HepG2 (cell line): ENCODE measurements around the gene SPTSSA. TPM values are rescaled to one million over a fixed set of nuclear protein-coding genes. Genes with fewer than 3 reads are reported as not detected.

Experiments
- ARID2 ChIP-seq: sonication (generic); formaldehyde crosslinking; IDR thresholded peaks from 2 replicates; pipeline ENCODE4 v1.8.1; 2022; ENCODE audit warnings: mild to moderate bottlenecking, missing genetic modification reagents, borderline replicate concordance
- CBX5 ChIP-seq: sonication (generic); formaldehyde crosslinking; IDR thresholded peaks from 2 replicates; pipeline ENCODE4 v1.4.0; 2020; ENCODE audit warnings: missing genetic modification reagents, borderline replicate concordance
- FOXA3 ChIP-seq: IDR thresholded peaks from 2 replicates; pipeline ENCODE4 v1.6.1; 2016; ENCODE audit warnings: missing genetic modification reagents, missing compliant biosample characterization
- HDAC2 ChIP-seq: sonication (generic); formaldehyde crosslinking; IDR thresholded peaks from 2 replicates; pipeline ENCODE4 v1.4.0; 2020; ENCODE audit warnings: missing genetic modification reagents
- HMGXB4 ChIP-seq, 2 experiments: sonication (generic) in 1 of 2; formaldehyde crosslinking in 1 of 2; IDR thresholded peaks; 2 replicates each; pipeline versions ENCODE4 v1.4.0 to v1.6.1; 2018 to 2020; ENCODE audit warnings: missing genetic modification reagents in 2 of 2, borderline replicate concordance in 1 of 2, low read depth in 1 of 2, mild to moderate bottlenecking in 1 of 2, missing biosample characterization in 1 of 2
- IRX3 ChIP-seq: sonication (generic); formaldehyde crosslinking; IDR thresholded peaks from 2 replicates; pipeline ENCODE4 v1.8.1; 2023; ENCODE audit warnings: mild to moderate bottlenecking, low read depth, missing genetic modification reagents, borderline replicate concordance
- PBX3 ChIP-seq: sonication (generic); formaldehyde crosslinking; IDR thresholded peaks from 2 replicates; pipeline ENCODE4 v1.8.1; 2023; ENCODE audit warnings: missing genetic modification reagents, inconsistent platforms, borderline replicate concordance
- SALL1 ChIP-seq: sonication (generic); formaldehyde crosslinking; IDR thresholded peaks from 2 replicates; pipeline ENCODE4 v1.8.0; 2022; ENCODE audit warnings: mild to moderate bottlenecking, missing genetic modification reagents
- SMYD3 ChIP-seq: sonication (generic); formaldehyde crosslinking; IDR thresholded peaks from 2 replicates; pipeline ENCODE4 v1.8.1; 2023; ENCODE audit warnings: mild to moderate bottlenecking, missing genetic modification reagents
- ZKSCAN1 ChIP-seq: fragments of 150-350 bp; IDR thresholded peaks from 2 replicates; pipeline ENCODE4 v1.6.1; 2014; ENCODE audit warnings: low read length
- ZMYM3 ChIP-seq: sonication (generic); formaldehyde crosslinking; IDR thresholded peaks from 2 replicates; pipeline ENCODE4 v1.5.1; 2020; ENCODE audit warnings: mild to moderate bottlenecking, missing genetic modification reagents
- ZNF614 ChIP-seq: IDR thresholded peaks from 2 replicates; pipeline ENCODE4 v1.6.1; 2018; ENCODE audit warnings: missing biosample characterization, missing genetic modification reagents, inconsistent platforms, borderline replicate concordance
- ZNF792 ChIP-seq: IDR thresholded peaks from 2 replicates; pipeline ENCODE4 v1.6.1; 2016
- polyA plus RNA-seq, 8 experiments: library from polyadenylated mRNA; depleted of rRNA in 3 of 8; stranded (reverse) in 7 of 8; unstranded in 1 of 8; fragments of >200 nt; fragmentation: Illumina TruSeq in 4 of 8; extraction: Trizol in 4 of 8; gene quantifications; 2 replicates each; pipeline versions ENCODE4 v1.2.1 to v1.2.3, GENCODE V29; 2011 to 2016; ENCODE audit warnings: low read depth in 4 of 8, missing spikeins in 1 of 8, mixed read lengths in 1 of 8; ENCODE audit not compliant: insufficient read depth in 1 of 8
- total RNA-seq, 5 experiments: library from RNA; depleted of rRNA; stranded (reverse); fragments of >200 nt; fragmentation: Illumina TruSeq; extraction: Trizol; gene quantifications; 2 replicates each; pipeline ENCODE4 v1.2.3, GENCODE V29; 2016; ENCODE audit warnings: low read depth in 1 of 5
- TF ChIP-seq, protein P1 (sequence below): sonication (generic); formaldehyde crosslinking; IDR thresholded peaks from 2 replicates; pipeline ENCODE4 v1.4.0; 2020; ENCODE audit warnings: missing genetic modification reagents, borderline replicate concordance
- TF ChIP-seq, protein P2 (sequence below): sonication (generic); formaldehyde crosslinking; IDR thresholded peaks from 2 replicates; pipeline ENCODE4 v1.4.0; 2020; ENCODE audit warnings: missing genetic modification reagents
- TF ChIP-seq, protein P3 (sequence below): sonication (generic); formaldehyde crosslinking; IDR thresholded peaks from 2 replicates; pipeline ENCODE4 v1.4.0; 2020; ENCODE audit warnings: missing genetic modification reagents, borderline replicate concordance

The SPTSSA gene
- total and polyA plus RNA-seq, 2 of the 13 experiments (the other 11 are each of a cell fraction or from before 2014, with no cell fraction given) = 19.1 to 86.1 TPM

GRCh38 chr14:34507459-34507858 is 45.4 kb upstream of the SPTSSA start (continued):
- TF ChIP-seq PBX3 (CRISPR knock-in tag) (no peak), FOXA3 (CRISPR knock-in tag) (peak; percentile 60; the same call in 1 of the 2 replicates), ARID2 (no peak), SALL1 (no peak; the same call in 1 of the 2 replicates), ZMYM3 (CRISPR knock-in tag) (0 out of 2 replicates have a peak, but pooled peaks have one; percentile 55), IRX3 (no peak), ZKSCAN1 (peak; percentile 20; the same call in 1 of the 2 replicates), SMYD3 (CRISPR knock-in tag) (no peak), HDAC2 (CRISPR knock-in tag) (peak; percentile 38; the same call in 1 of the 2 replicates), ZNF792 (peak; percentile 20; the same call in 1 of the 2 replicates), CBX5 (CRISPR knock-in tag) (peak; percentile 54; the same call in 1 of the 2 replicates), ZNF614 (CRISPR knock-in tag) (peak; percentile 48; the same call in 1 of the 2 replicates), HMGXB4 (CRISPR knock-in tag; IDR thresholded peaks at IDR 0.05; ENCODE audit: borderline replicate concordance in 1 of 2, low read depth in 1 of 2) (0 out of 4 replicates have a peak, but pooled peaks of 1 of the 2 experiments have one; percentile 18)
- TF ChIP-seq, protein P1, sequence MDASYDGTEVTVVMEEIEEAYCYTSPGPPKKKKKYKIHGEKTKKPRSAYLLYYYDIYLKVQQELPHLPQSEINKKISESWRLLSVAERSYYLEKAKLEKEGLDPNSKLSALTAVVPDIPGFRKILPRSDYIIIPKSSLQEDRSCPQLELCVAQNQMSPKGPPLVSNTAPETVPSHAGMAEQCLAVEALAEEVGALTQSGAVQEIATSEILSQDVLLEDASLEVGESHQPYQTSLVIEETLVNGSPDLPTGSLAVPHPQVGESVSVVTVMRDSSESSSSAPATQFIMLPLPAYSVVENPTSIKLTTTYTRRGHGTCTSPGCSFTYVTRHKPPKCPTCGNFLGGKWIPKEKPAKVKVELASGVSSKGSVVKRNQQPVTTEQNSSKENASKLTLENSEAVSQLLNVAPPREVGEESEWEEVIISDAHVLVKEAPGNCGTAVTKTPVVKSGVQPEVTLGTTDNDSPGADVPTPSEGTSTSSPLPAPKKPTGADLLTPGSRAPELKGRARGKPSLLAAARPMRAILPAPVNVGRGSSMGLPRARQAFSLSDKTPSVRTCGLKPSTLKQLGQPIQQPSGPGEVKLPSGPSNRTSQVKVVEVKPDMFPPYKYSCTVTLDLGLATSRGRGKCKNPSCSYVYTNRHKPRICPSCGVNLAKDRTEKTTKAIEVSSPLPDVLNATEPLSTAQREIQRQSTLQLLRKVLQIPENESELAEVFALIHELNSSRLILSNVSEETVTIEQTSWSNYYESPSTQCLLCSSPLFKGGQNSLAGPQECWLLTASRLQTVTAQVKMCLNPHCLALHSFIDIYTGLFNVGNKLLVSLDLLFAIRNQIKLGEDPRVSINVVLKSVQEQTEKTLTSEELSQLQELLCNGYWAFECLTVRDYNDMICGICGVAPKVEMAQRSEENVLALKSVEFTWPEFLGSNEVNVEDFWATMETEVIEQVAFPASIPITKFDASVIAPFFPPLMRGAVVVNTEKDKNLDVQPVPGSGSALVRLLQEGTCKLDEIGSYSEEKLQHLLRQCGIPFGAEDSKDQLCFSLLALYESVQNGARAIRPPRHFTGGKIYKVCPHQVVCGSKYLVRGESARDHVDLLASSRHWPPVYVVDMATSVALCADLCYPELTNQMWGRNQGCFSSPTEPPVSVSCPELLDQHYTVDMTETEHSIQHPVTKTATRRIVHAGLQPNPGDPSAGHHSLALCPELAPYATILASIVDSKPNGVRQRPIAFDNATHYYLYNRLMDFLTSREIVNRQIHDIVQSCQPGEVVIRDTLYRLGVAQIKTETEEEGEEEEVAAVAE (CRISPR knock-in tag) = 0 out of 2 replicates have a peak, but pooled peaks have one; percentile 21
- TF ChIP-seq, protein P2, sequence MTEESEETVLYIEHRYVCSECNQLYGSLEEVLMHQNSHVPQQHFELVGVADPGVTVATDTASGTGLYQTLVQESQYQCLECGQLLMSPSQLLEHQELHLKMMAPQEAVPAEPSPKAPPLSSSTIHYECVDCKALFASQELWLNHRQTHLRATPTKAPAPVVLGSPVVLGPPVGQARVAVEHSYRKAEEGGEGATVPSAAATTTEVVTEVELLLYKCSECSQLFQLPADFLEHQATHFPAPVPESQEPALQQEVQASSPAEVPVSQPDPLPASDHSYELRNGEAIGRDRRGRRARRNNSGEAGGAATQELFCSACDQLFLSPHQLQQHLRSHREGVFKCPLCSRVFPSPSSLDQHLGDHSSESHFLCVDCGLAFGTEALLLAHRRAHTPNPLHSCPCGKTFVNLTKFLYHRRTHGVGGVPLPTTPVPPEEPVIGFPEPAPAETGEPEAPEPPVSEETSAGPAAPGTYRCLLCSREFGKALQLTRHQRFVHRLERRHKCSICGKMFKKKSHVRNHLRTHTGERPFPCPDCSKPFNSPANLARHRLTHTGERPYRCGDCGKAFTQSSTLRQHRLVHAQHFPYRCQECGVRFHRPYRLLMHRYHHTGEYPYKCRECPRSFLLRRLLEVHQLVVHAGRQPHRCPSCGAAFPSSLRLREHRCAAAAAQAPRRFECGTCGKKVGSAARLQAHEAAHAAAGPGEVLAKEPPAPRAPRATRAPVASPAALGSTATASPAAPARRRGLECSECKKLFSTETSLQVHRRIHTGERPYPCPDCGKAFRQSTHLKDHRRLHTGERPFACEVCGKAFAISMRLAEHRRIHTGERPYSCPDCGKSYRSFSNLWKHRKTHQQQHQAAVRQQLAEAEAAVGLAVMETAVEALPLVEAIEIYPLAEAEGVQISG (CRISPR knock-in tag) = peak; percentile 25; the same call in 1 of the 2 replicates
- TF ChIP-seq, protein P3, sequence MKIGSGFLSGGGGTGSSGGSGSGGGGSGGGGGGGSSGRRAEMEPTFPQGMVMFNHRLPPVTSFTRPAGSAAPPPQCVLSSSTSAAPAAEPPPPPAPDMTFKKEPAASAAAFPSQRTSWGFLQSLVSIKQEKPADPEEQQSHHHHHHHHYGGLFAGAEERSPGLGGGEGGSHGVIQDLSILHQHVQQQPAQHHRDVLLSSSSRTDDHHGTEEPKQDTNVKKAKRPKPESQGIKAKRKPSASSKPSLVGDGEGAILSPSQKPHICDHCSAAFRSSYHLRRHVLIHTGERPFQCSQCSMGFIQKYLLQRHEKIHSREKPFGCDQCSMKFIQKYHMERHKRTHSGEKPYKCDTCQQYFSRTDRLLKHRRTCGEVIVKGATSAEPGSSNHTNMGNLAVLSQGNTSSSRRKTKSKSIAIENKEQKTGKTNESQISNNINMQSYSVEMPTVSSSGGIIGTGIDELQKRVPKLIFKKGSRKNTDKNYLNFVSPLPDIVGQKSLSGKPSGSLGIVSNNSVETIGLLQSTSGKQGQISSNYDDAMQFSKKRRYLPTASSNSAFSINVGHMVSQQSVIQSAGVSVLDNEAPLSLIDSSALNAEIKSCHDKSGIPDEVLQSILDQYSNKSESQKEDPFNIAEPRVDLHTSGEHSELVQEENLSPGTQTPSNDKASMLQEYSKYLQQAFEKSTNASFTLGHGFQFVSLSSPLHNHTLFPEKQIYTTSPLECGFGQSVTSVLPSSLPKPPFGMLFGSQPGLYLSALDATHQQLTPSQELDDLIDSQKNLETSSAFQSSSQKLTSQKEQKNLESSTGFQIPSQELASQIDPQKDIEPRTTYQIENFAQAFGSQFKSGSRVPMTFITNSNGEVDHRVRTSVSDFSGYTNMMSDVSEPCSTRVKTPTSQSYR (CRISPR knock-in tag) = no peak
